ENCODE results near the gene PABPN1.
"Not testable (repeated sequence)": the region's sequence is repeated elsewhere in the genome, so short reads cannot be mapped to it uniquely, and the experiment has no call there.

The PABPN1 gene

GRCh38 chr14:23277189-23277588 lies 44.1 kb upstream of the PABPN1 start:
- no peak for TF ChIP-seq PPARA (CRISPR knock-in tag; IDR thresholded peaks at IDR 0.05; ENCODE audit: borderline replicate concordance)
- TF ChIP-seq, protein P1, sequence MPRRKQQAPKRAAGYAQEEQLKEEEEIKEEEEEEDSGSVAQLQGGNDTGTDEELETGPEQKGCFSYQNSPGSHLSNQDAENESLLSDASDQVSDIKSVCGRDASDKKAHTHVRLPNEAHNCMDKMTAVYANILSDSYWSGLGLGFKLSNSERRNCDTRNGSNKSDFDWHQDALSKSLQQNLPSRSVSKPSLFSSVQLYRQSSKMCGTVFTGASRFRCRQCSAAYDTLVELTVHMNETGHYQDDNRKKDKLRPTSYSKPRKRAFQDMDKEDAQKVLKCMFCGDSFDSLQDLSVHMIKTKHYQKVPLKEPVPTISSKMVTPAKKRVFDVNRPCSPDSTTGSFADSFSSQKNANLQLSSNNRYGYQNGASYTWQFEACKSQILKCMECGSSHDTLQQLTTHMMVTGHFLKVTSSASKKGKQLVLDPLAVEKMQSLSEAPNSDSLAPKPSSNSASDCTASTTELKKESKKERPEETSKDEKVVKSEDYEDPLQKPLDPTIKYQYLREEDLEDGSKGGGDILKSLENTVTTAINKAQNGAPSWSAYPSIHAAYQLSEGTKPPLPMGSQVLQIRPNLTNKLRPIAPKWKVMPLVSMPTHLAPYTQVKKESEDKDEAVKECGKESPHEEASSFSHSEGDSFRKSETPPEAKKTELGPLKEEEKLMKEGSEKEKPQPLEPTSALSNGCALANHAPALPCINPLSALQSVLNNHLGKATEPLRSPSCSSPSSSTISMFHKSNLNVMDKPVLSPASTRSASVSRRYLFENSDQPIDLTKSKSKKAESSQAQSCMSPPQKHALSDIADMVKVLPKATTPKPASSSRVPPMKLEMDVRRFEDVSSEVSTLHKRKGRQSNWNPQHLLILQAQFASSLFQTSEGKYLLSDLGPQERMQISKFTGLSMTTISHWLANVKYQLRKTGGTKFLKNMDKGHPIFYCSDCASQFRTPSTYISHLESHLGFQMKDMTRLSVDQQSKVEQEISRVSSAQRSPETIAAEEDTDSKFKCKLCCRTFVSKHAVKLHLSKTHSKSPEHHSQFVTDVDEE (CRISPR knock-in tag; IDR thresholded peaks at IDR 0.05): no peak
- TF ChIP-seq, protein P2, sequence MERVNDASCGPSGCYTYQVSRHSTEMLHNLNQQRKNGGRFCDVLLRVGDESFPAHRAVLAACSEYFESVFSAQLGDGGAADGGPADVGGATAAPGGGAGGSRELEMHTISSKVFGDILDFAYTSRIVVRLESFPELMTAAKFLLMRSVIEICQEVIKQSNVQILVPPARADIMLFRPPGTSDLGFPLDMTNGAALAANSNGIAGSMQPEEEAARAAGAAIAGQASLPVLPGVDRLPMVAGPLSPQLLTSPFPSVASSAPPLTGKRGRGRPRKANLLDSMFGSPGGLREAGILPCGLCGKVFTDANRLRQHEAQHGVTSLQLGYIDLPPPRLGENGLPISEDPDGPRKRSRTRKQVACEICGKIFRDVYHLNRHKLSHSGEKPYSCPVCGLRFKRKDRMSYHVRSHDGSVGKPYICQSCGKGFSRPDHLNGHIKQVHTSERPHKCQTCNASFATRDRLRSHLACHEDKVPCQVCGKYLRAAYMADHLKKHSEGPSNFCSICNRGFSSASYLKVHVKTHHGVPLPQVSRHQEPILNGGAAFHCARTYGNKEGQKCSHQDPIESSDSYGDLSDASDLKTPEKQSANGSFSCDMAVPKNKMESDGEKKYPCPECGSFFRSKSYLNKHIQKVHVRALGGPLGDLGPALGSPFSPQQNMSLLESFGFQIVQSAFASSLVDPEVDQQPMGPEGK (CRISPR knock-in tag; IDR thresholded peaks at IDR 0.05; ENCODE audit: borderline replicate concordance): no peak
- TF ChIP-seq ARNTL (CRISPR knock-in tag; IDR thresholded peaks at IDR 0.05; ENCODE audit: borderline replicate concordance, low read depth): no peak
- TF ChIP-seq ZNF70 (CRISPR knock-in tag; IDR thresholded peaks at IDR 0.05): no peak
- no peak for TF ChIP-seq TCF4 (CRISPR knock-in tag; IDR thresholded peaks at IDR 0.05; ENCODE audit: borderline replicate concordance)
- no peak for TF ChIP-seq GLIS3 (CRISPR knock-in tag; IDR thresholded peaks at IDR 0.05)
- no peak for ATAC-seq

DNA sequence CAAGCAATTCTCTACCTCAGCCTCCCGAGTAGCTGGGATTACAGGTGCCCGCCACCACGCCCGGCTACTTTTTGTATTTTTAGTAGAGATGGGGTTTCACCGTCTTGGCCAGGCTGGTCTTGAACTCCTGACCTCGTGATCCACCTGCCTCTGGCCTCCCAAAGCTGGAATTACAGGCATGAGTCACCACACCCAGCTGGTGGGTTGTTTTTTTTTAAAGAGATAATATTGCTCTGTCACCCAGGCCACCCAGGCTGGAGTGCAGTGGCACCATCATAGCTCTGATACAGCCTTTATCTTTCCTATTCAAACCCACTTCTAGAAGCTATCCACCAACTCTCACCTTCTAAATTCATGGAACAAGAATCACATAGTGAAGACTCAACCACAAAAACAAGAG lies 43.3 kb upstream of the PABPN1 start:
- ATAC-seq: not testable (repeated sequence)

DNA sequence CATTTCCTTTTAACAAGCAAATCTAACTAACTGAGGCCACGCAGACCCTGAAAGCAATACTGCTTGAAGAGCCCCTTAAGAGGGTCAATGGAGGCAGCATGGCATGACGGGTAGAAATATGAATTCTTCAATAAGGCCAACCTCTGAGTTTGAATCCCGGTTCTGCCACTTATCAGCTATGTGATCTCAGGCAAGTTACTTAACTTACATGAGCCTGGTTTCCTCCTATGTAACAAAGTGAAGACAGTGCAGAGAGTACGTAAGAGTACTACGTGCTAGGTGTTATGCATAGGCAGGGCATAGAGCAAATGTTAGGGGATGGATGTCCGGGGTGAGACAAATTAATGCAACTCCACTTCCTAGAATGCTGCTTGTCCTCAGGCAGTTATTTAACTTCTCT lies 40.0 kb upstream of the PABPN1 start:
- TF ChIP-seq RARB (CRISPR knock-in tag; IDR thresholded peaks at IDR 0.05) (no peak), ZNF70 (CRISPR knock-in tag; IDR thresholded peaks at IDR 0.05) (no peak), ZNF565 (CRISPR knock-in tag; conservative IDR thresholded peaks at IDR 0.05; ENCODE audit: low read depth) (no peak), ESRRG (CRISPR knock-in tag; IDR thresholded peaks at IDR 0.05) (no peak), ZC3H10 (CRISPR knock-in tag; IDR thresholded peaks at IDR 0.05) (no peak), PPARA (CRISPR knock-in tag; IDR thresholded peaks at IDR 0.05; ENCODE audit: borderline replicate concordance) (no peak), CREB5 (CRISPR knock-in tag; IDR thresholded peaks at IDR 0.05; ENCODE audit: low read depth) (no peak)
- TF ChIP-seq, protein P1 (CRISPR knock-in tag; IDR thresholded peaks at IDR 0.05): no peak
- TF ChIP-seq, protein P2 (CRISPR knock-in tag; IDR thresholded peaks at IDR 0.05; ENCODE audit: borderline replicate concordance): no peak
- ATAC-seq: no peak

GRCh38 chr14:23284654-23285529 lies 36.4 kb upstream of the PABPN1 start:
- ATAC-seq: no peak
- TF ChIP-seq, protein P3, sequence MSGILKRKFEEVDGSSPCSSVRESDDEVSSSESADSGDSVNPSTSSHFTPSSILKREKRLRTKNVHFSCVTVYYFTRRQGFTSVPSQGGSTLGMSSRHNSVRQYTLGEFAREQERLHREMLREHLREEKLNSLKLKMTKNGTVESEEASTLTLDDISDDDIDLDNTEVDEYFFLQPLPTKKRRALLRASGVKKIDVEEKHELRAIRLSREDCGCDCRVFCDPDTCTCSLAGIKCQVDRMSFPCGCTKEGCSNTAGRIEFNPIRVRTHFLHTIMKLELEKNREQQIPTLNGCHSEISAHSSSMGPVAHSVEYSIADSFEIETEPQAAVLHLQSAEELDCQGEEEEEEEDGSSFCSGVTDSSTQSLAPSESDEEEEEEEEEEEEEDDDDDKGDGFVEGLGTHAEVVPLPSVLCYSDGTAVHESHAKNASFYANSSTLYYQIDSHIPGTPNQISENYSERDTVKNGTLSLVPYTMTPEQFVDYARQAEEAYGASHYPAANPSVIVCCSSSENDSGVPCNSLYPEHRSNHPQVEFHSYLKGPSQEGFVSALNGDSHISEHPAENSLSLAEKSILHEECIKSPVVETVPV (CRISPR knock-in tag; IDR thresholded peaks at IDR 0.05): no peak
- TF ChIP-seq RARB (CRISPR knock-in tag; IDR thresholded peaks at IDR 0.05) (no peak), ZNF565 (CRISPR knock-in tag; conservative IDR thresholded peaks at IDR 0.05; ENCODE audit: low read depth) (no peak), CSDC2 (CRISPR knock-in tag; IDR thresholded peaks at IDR 0.05) (no peak), BACH2 (CRISPR knock-in tag; IDR thresholded peaks at IDR 0.05; ENCODE audit: borderline replicate concordance) (no peak), ESRRG (CRISPR knock-in tag; IDR thresholded peaks at IDR 0.05) (no peak), TCF4 (CRISPR knock-in tag; IDR thresholded peaks at IDR 0.05; ENCODE audit: borderline replicate concordance) (no peak), SNAI2 (CRISPR knock-in tag; IDR thresholded peaks at IDR 0.05) (no peak), ZFP3 (CRISPR knock-in tag; IDR thresholded peaks at IDR 0.05) (no peak), ZFP30 (CRISPR knock-in tag; IDR thresholded peaks at IDR 0.05) (no peak), GLIS3 (CRISPR knock-in tag; IDR thresholded peaks at IDR 0.05) (no peak), ZNF8 (CRISPR knock-in tag; IDR thresholded peaks at IDR 0.05) (no peak)
- TF ChIP-seq, protein P4, sequence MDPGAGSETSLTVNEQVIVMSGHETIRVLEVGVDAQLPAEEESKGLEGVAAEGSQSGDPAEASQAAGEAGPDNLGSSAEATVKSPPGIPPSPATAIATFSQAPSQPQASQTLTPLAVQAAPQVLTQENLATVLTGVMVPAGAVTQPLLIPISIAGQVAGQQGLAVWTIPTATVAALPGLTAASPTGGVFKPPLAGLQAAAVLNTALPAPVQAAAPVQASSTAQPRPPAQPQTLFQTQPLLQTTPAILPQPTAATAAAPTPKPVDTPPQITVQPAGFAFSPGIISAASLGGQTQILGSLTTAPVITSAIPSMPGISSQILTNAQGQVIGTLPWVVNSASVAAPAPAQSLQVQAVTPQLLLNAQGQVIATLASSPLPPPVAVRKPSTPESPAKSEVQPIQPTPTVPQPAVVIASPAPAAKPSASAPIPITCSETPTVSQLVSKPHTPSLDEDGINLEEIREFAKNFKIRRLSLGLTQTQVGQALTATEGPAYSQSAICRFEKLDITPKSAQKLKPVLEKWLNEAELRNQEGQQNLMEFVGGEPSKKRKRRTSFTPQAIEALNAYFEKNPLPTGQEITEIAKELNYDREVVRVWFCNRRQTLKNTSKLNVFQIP (CRISPR knock-in tag; IDR thresholded peaks at IDR 0.05; ENCODE audit: borderline replicate concordance, low read depth): no peak
